GM18867 (cell line): ENCODE results near the gene RSU1.
A peak's percentile ranks its signal among the peaks of the same experiment; 100 is the strongest.

Experiments
- ATAC-seq: cut with Tn5 transposase; IDR thresholded peaks from one replicate; pipeline ENCODE4 v1.9.1; 2021; ENCODE audit warnings: mild to moderate bottlenecking, moderate library complexity; ENCODE audit not compliant: unreplicated experiment

The RSU1 gene

GRCh38 chr10:16611037-16611436, 206.2 kb downstream of the RSU1 start:
- no peak for ATAC-seq

GRCh38 chr10:16609211-16609610, 208.0 kb downstream of the RSU1 start:
- ATAC-seq: no peak

GRCh38 chr10:16606923-16607322, 210.3 kb downstream of the RSU1 start:
- ATAC-seq: no peak

GRCh38 chr10:16606421-16606820, 210.8 kb downstream of the RSU1 start:
- no peak for ATAC-seq

GRCh38 chr10:16603308-16603707, 213.9 kb downstream of the RSU1 start:
- no peak for ATAC-seq

- ATAC-seq: no peak
Observed at GRCh38 chr10:16602104-16602775, 215.0 kb downstream of the RSU1 start.

- ATAC-seq: no peak
Observed at GRCh38 chr10:16599662-16600061, 217.6 kb downstream of the RSU1 start.

- no peak for ATAC-seq
Observed at GRCh38 chr10:16597656-16598055, 219.6 kb downstream of the RSU1 start.

GRCh38 chr10:16592378-16592777, 224.8 kb downstream of the RSU1 start:
- ATAC-seq: no peak

- peak; percentile 87 for ATAC-seq
Observed at GRCh38 chr10:16586358-16587138, 230.7 kb downstream of the RSU1 start.

GRCh38 chr10:16585103-16585502, 232.1 kb downstream of the RSU1 start:
- ATAC-seq: peak; percentile 41

GRCh38 chr10:16583382-16583781, 233.8 kb downstream of the RSU1 start:
- ATAC-seq: no peak

- ATAC-seq: no peak
Observed at GRCh38 chr10:16581202-16581601, 236.0 kb downstream of the RSU1 start.

- ATAC-seq: peak; percentile 94
Observed at GRCh38 chr10:16570731-16571130, 246.5 kb downstream of the RSU1 start.

- ATAC-seq: peak; percentile 7
Observed at GRCh38 chr10:16566202-16566805, 250.9 kb downstream of the RSU1 start.

GRCh38 chr10:16565604-16566003, 251.6 kb downstream of the RSU1 start:
- ATAC-seq: no peak

GRCh38 chr10:16562891-16563290, 254.3 kb downstream of the RSU1 start:
- no peak for ATAC-seq

- no peak for ATAC-seq
Observed at GRCh38 chr10:16559236-16559773, 257.9 kb downstream of the RSU1 start.

- no peak for ATAC-seq
Observed at GRCh38 chr10:16547973-16548372, 269.3 kb downstream of the RSU1 start.

- peak; percentile 57 for ATAC-seq
Observed at GRCh38 chr10:16545116-16545736, 272.0 kb downstream of the RSU1 start.

- ATAC-seq: no peak
Observed at GRCh38 chr10:16544591-16544990, 272.6 kb downstream of the RSU1 start.
